GM18867 (cell line): Measurements from ENCODE around the gene CHTF18.

Source experiments
- ATAC-seq: cut with Tn5 transposase; IDR thresholded peaks from one replicate; pipeline ENCODE4 v1.9.1; 2021; ENCODE audit warnings: mild to moderate bottlenecking, moderate library complexity; ENCODE audit not compliant: unreplicated experiment

CHTF18 gene

GRCh38 chr16:790086-790485, 1.7 kb downstream of the CHTF18 start:
- no peak for ATAC-seq

- no peak for ATAC-seq
These were observed 2.7 kb downstream of the CHTF18 start for GRCh38 chr16:791131-791530.

- ATAC-seq: no peak
These were observed 4.0 kb downstream of the CHTF18 start for GRCh38 chr16:792221-792995.

- ATAC-seq: no peak
These were observed 5.0 kb downstream of the CHTF18 start for GRCh38 chr16:793414-793813.

GRCh38 chr16:794091-794822, 5.8 kb downstream of the CHTF18 start:
- no peak for ATAC-seq

- no peak for ATAC-seq
These were observed 6.5 kb downstream of the CHTF18 start for GRCh38 chr16:794853-795466.

GRCh38 chr16:795580-796229, 7.3 kb downstream of the CHTF18 start:
- ATAC-seq: no peak

- no peak for ATAC-seq
These were observed 8.1 kb downstream of the CHTF18 start for GRCh38 chr16:796296-797119.

GRCh38 chr16:797120-797420, 8.7 kb downstream of the CHTF18 start:
- ATAC-seq: no peak

- ATAC-seq: no peak
These were observed 9.3 kb downstream of the CHTF18 start for GRCh38 chr16:797686-798085.

- no peak for ATAC-seq
These were observed 10.2 kb downstream of the CHTF18 start for GRCh38 chr16:798666-799065.

GRCh38 chr16:799111-799947, 10.9 kb downstream of the CHTF18 start:
- ATAC-seq: no peak

GRCh38 chr16:799948-800833, 11.8 kb downstream of the CHTF18 start, which contains the start of gene GNG13:
GNG13 (minus strand) TSS chr16:800734; CDS start chr16:799077, 1,657 bp downstream.
- no peak for ATAC-seq

- no peak for ATAC-seq
These were observed 12.6 kb downstream of the CHTF18 start for GRCh38 chr16:800834-801511.

GRCh38 chr16:801584-802363, 13.4 kb downstream of the CHTF18 start:
- no peak for ATAC-seq

GRCh38 chr16:802461-802860, 14.0 kb downstream of the CHTF18 start:
- no peak for ATAC-seq
